Liver (tissue), 3 donors: ENCODE data around the gene PROX1.

ENCODE experiments used
- CTCF ChIP-seq: fragments of 150-350 bp; IDR thresholded peaks from 2 replicates; pipeline ENCODE4 v1.5.1; 2017; ENCODE audit warnings: improper control_type of control experiment, low read depth, low read length; ENCODE audit not compliant: missing input control
- FOXA1 ChIP-seq: IDR thresholded peaks from 2 replicates; pipeline ENCODE4 v1.6.1; 2016; ENCODE audit warnings: antibody characterized with exemption
- REST ChIP-seq: IDR thresholded peaks from 2 replicates; pipeline ENCODE4 v1.6.1; 2016; ENCODE audit warnings: antibody characterized with exemption, mild to moderate bottlenecking
- TAF1 ChIP-seq: conservative IDR thresholded peaks from 2 replicates; pipeline ENCODE4 v1.6.1; 2016; ENCODE audit warnings: antibody characterized with exemption, mild to moderate bottlenecking
- donor health status: healthy.
- donor health status: healthy.

GRCh38 chr1:213995603-213996002 is 7.8 kb downstream of the PROX1 start:
- no peak for TF ChIP-seq FOXA1
- TF ChIP-seq CTCF, result no peak
- no peak for TF ChIP-seq TAF1
- no peak for TF ChIP-seq REST
